Vagina (tissue), 2 donors: ENCODE data around the gene UNC13A. TPM values are rescaled to one million over a fixed set of nuclear protein-coding genes. Genes with fewer than 3 reads are reported as not detected.
A peak's percentile ranks its signal among the peaks of the same experiment; 100 is the strongest.

Source experiments
- DNase-seq, 2 donors: peaks; one replicate each; pipeline ENCODE4 v3.0.0-alpha.2; 2017; ENCODE audit errors: extremely low spot score in 2 of 2
- H3K27ac ChIP-seq: fragments of 200-600 bp; sonication (generic); one replicate; pipeline ENCODE4 v1.5.1; 2019
- H3K27me3 ChIP-seq: fragments of 200-600 bp; sonication (generic); one replicate; pipeline ENCODE4 v1.5.1; 2019
- H3K36me3 ChIP-seq, 2 donors: fragments of 200-600 bp; sonication (generic); one replicate each; pipeline ENCODE4 v1.5.1; 2017 to 2019
- H3K4me1 ChIP-seq: fragments of 200-600 bp; sonication (generic); one replicate; pipeline ENCODE4 v1.5.1; 2019
- H3K4me3 ChIP-seq, 2 donors: fragments of 200-600 bp; sonication (generic); 1 replicate in 1 of 2; 2 replicates in 1 of 2; pipeline ENCODE4 v1.5.1; 2016 to 2019
- H3K9me3 ChIP-seq: fragments of 200-600 bp; sonication (generic); one replicate; pipeline ENCODE4 v1.5.1; 2019
- CTCF ChIP-seq, 3 experiments: fragments of 450-650 bp in 2 of 3; fragments of 200-600 bp in 1 of 3; sonication (generic) in 1 of 3; IDR thresholded peaks; one replicate each; pipeline ENCODE4 v1.5.1; 2017 to 2019; ENCODE audit warnings: antibody characterized with exemption in 3 of 3, mild to moderate bottlenecking in 2 of 3, moderate library complexity in 2 of 3
- POLR2A ChIP-seq, 2 donors: fragments of 450-650 bp; IDR thresholded peaks; one replicate each; pipeline ENCODE4 v1.6.1; 2017; ENCODE audit warnings: antibody characterized with exemption in 2 of 2, mild to moderate bottlenecking in 2 of 2, moderate library complexity in 2 of 2
- POLR2AphosphoS5 ChIP-seq, 2 donors: sonication (generic); formaldehyde crosslinking; IDR thresholded peaks; one replicate each; pipeline ENCODE4 v1.9.0; 2017; ENCODE audit warnings: antibody characterized with exemption in 2 of 2, mild to moderate bottlenecking in 2 of 2, low read depth in 1 of 2; ENCODE audit not compliant: insufficient read depth in 1 of 2
- intact Hi-C: fragments of 100-400 bp; cut with DNase I; formaldehyde crosslinking; loops from one replicate; pipeline ENCODE4 v1.15.1; 2023
- total RNA-seq: library from RNA; depleted of rRNA; stranded (reverse); fragments of >200 nt; gene quantifications from one replicate; pipeline ENCODE4 v1.2.3, GENCODE V29; 2016

Gene UNC13A
- total RNA-seq, 1 donor from 2014 or later: 0.49 TPM

GRCh38 chr19:17688853-17689595 lies 870 bp upstream of the UNC13A start:
- intact Hi-C loops: no loop called here
- no peak for DNase-seq
- Histone ChIP-seq H3K27me3 (peaks cover 8% of the 10 kb centered on the region), H3K36me3 (no peaks in the 10 kb centered on the region), H3K4me3 (no peak overlapping the region), H3K9me3 (no peaks in the 10 kb centered on the region), H3K4me1 (peaks cover 18% of the 10 kb centered on the region), H3K27ac (no peak overlapping the region)
- TF ChIP-seq POLR2AphosphoS5 (IDR thresholded peaks at IDR 0.05; ENCODE audit: insufficient read depth in 1 of 2, low read depth in 1 of 2): no peak
- TF ChIP-seq POLR2A (IDR thresholded peaks at IDR 0.05): no peak
- no peak for TF ChIP-seq CTCF (IDR thresholded peaks at IDR 0.05)

GRCh38 chr19:17687141-17687856 lies 855 bp downstream of the UNC13A start:
- DNase-seq: no peak
- intact Hi-C loops: no loop called here
- H3K9me3 ChIP-seq: no peaks in the 10 kb centered on the region
- peak overlapping the region in 1 of 2 donors; percentile 10 for H3K4me3 ChIP-seq
- peaks cover 8% of the 10 kb centered on the region for H3K27me3 ChIP-seq
- H3K4me1 ChIP-seq: peaks cover 18% of the 10 kb centered on the region
- H3K27ac ChIP-seq: no peak overlapping the region
- no peak for TF ChIP-seq POLR2AphosphoS5 (IDR thresholded peaks at IDR 0.05; ENCODE audit: insufficient read depth in 1 of 2, low read depth in 1 of 2)
- no peak for TF ChIP-seq CTCF (IDR thresholded peaks at IDR 0.05)
- TF ChIP-seq POLR2A (IDR thresholded peaks at IDR 0.05): no peak
- no peaks in the 10 kb centered on the region for H3K36me3 ChIP-seq

- TF ChIP-seq CTCF (IDR thresholded peaks at IDR 0.05) (no peak), POLR2AphosphoS5 (IDR thresholded peaks at IDR 0.05; ENCODE audit: insufficient read depth in 1 of 2, low read depth in 1 of 2) (no peak), POLR2A (IDR thresholded peaks at IDR 0.05) (no peak)
- no peaks in the 10 kb centered on the region for H3K36me3 ChIP-seq
- no peak for DNase-seq
- H3K4me3 ChIP-seq: peak overlapping the region in 1 of 2 donors; percentile 13
- H3K9me3 ChIP-seq: no peaks in the 10 kb centered on the region
- H3K4me1 ChIP-seq: peaks cover 18% of the 10 kb centered on the region
- H3K27ac ChIP-seq: no peak overlapping the region
- intact Hi-C loops: no loop called here
- peaks cover 8% of the 10 kb centered on the region for H3K27me3 ChIP-seq
Observed at GRCh38 chr19:17686592-17687024, 1.5 kb downstream of the UNC13A start.

GRCh38 chr19:17686023-17686521 lies 2.1 kb downstream of the UNC13A start:
- Histone ChIP-seq H3K27me3 (peaks cover 8% of the 10 kb centered on the region), H3K4me3 (no peak overlapping the region)
- intact Hi-C loops: no loop called here

More at GRCh38 chr19:17686023-17686521, 2.1 kb downstream of the UNC13A start:
- H3K9me3 ChIP-seq: no peaks in the 10 kb centered on the region
- H3K4me1 ChIP-seq: peaks cover 18% of the 10 kb centered on the region
- H3K27ac ChIP-seq: no peak overlapping the region
- no peak for TF ChIP-seq POLR2AphosphoS5 (IDR thresholded peaks at IDR 0.05; ENCODE audit: insufficient read depth in 1 of 2, low read depth in 1 of 2)
- no peak for TF ChIP-seq POLR2A (IDR thresholded peaks at IDR 0.05)
- no peak for TF ChIP-seq CTCF (IDR thresholded peaks at IDR 0.05)
- H3K36me3 ChIP-seq: no peaks in the 10 kb centered on the region
- DNase-seq: no peak
